Measurements from ENCODE around the gene TEAD1. TPM values are rescaled to one million over a fixed set of nuclear protein-coding genes. Genes with fewer than 3 reads are reported as not detected.

Gene TEAD1
- total and polyA plus RNA-seq, 9 of the 15 experiments (the other 6 are each of a cell fraction or from before 2014, with no cell fraction given) = 1.7 to 17.7 (median 10.8) TPM

DNA sequence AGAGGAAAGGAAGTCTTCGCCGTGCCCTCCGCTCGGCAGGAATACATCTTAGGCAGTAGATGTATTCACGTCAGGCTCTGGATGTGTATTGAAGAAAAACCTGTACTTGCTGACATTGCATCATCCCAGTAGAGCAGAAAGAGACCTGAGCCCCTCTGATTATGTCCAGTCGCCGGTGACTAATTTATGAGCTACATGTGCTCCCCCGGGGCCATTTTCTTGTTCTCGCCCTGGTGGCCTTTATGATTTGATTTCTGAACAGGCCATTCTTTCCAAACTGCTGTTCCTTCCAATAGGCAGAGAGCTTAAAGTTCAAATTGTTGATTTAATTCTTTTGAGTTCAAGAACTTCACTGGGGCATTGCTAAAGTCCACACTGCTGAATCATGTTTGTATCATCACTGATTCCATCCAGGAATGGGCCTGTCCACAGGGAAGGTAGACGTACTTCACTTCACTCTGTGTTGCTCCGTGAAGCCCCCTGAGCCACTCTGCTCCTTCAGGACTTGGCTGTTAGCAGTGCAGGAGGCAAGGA is 197.6 kb downstream of the TEAD1 start (continued):
- TF ChIP-seq JUND (IDR thresholded peaks at IDR 0.05; ENCODE audit: borderline replicate concordance, low read depth, low read length) (peak; percentile 54), JUND (tag; IDR thresholded peaks at IDR 0.05; ENCODE audit: borderline replicate concordance, low read depth, low read length) (no peak), ZNF668 (CRISPR knock-in tag; IDR thresholded peaks at IDR 0.05) (0 out of 2 replicates have a peak, but pooled peaks have one; percentile 27), ZSCAN32 (CRISPR knock-in tag; IDR thresholded peaks at IDR 0.05) (0 out of 2 replicates have a peak, but pooled peaks have one; percentile 27), ZNF589 (CRISPR knock-in tag; IDR thresholded peaks at IDR 0.05; ENCODE audit: low read depth) (0 out of 2 replicates have a peak, but pooled peaks have one; percentile 36), MGA (IDR thresholded peaks at IDR 0.05) (peak; percentile 63), YY1 (IDR thresholded peaks at IDR 0.05; ENCODE audit: borderline replicate concordance in 1 of 3, control insufficient read depth in 1 of 3, extremely low read depth in 1 of 3, insufficient read depth in 3 of 3, insufficient read length in 1 of 3, insufficient replicate concordance in 2 of 3, low read depth in 1 of 3, low read length in 2 of 3) (peak in 1 of 3 experiments; percentile 48)
- TF ChIP-seq, protein P1, sequence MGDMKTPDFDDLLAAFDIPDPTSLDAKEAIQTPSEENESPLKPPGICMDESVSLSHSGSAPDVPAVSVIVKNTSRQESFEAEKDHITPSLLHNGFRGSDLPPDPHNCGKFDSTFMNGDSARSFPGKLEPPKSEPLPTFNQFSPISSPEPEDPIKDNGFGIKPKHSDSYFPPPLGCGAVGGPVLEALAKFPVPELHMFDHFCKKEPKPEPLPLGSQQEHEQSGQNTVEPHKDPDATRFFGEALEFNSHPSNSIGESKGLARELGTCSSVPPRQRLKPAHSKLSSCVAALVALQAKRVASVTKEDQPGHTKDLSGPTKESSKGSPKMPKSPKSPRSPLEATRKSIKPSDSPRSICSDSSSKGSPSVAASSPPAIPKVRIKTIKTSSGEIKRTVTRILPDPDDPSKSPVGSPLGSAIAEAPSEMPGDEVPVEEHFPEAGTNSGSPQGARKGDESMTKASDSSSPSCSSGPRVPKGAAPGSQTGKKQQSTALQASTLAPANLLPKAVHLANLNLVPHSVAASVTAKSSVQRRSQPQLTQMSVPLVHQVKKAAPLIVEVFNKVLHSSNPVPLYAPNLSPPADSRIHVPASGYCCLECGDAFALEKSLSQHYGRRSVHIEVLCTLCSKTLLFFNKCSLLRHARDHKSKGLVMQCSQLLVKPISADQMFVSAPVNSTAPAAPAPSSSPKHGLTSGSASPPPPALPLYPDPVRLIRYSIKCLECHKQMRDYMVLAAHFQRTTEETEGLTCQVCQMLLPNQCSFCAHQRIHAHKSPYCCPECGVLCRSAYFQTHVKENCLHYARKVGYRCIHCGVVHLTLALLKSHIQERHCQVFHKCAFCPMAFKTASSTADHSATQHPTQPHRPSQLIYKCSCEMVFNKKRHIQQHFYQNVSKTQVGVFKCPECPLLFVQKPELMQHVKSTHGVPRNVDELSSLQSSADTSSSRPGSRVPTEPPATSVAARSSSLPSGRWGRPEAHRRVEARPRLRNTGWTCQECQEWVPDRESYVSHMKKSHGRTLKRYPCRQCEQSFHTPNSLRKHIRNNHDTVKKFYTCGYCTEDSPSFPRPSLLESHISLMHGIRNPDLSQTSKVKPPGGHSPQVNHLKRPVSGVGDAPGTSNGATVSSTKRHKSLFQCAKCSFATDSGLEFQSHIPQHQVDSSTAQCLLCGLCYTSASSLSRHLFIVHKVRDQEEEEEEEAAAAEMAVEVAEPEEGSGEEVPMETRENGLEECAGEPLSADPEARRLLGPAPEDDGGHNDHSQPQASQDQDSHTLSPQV (IDR thresholded peaks at IDR 0.05) = peak; percentile 51; the same call in 1 of the 2 replicates
